SU-DHL-6 (cell line): ENCODE measurements around the gene MEF2A.

ENCODE experiments used
- CTCF ChIP-seq: fragments of 200-600 bp; sonication (generic); IDR thresholded peaks from one replicate; pipeline ENCODE4 v1.5.1; 2017; ENCODE audit warnings: antibody characterized with exemption, mild to moderate bottlenecking, low read length, moderate library complexity; ENCODE audit not compliant: insufficient read depth, poor library complexity, severe bottlenecking
- EZH2phosphoT487 ChIP-seq: fragments of 200-600 bp; sonication (generic), shearing (Covaris generic); conservative IDR thresholded peaks from 2 replicates; pipeline ENCODE4 v1.6.1; 2018; ENCODE audit warnings: mild to moderate bottlenecking, antibody characterized with exemption, low read length, moderate library complexity, mixed read lengths

DNA sequence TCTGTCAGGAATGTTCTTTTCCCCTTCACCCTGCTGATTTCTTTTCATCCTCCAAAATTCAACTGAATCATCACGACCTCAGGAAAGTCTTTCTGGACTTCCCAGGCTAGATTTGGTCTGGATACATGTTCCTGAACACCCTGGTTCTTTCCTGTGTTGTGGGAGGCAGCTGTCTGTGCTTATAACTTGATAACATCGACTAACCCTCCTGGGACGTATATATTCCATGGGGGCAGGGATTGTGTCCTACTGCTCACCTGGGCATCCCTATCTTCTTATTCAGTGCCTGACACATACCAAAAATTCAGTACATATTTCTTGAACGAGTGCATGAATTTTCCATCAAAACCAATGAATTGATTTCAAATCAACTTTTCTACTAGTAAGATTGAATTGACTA lies 47.6 kb upstream of the MEF2A start:
- no peak for TF ChIP-seq EZH2phosphoT487
- TF ChIP-seq CTCF, result no peak
